WTC11 (cell line): ENCODE results near the gene KANSL3. TPM values are rescaled to one million over a fixed set of nuclear protein-coding genes. Genes with fewer than 3 reads are reported as not detected.

Experiments used
- ATAC-seq: fragments of 200-7000 bp; cut with Tn5 transposase; 2 replicates; pipeline ENCODE4 v1.10.0; 2021; ENCODE audit warnings: mild to moderate bottlenecking, moderate library complexity
- CTCF ChIA-PET: fragments of 300-600 bp; sonication (Branson Sonifier 250); formaldehyde crosslinking; loops from one replicate; lab custom pipeline; 2021; ENCODE audit warnings: antibody characterized with exemption; lab: Charles Lee
- POLR2A ChIA-PET: fragments of 350-600 bp; sonication (Branson Sonifier 250); formaldehyde crosslinking; loops from one replicate; lab custom pipeline; 2021; ENCODE audit warnings: antibody characterized with exemption; lab: Charles Lee
- DNase-seq: peaks from one replicate; pipeline ENCODE4 v3.0.0; 2021; ENCODE audit warnings: low spot score
- H3K27ac Mint-ChIP-seq: 2 replicates; pipeline ENCODE4 v1.8.0; 2021; ENCODE audit warnings: mixed read lengths
- H3K27me3 Mint-ChIP-seq: 2 replicates; pipeline ENCODE4 v1.8.0; 2021; ENCODE audit warnings: low read depth, mild to moderate bottlenecking, moderate library complexity, mixed read lengths
- H3K36me3 Mint-ChIP-seq: 2 replicates; pipeline ENCODE4 v1.8.0; 2021; ENCODE audit warnings: mixed read lengths
- H3K4me1 Mint-ChIP-seq: 2 replicates; pipeline ENCODE4 v1.8.0; 2022; ENCODE audit warnings: mixed read lengths
- H3K4me3 Mint-ChIP-seq: 2 replicates; pipeline ENCODE4 v1.8.0; 2021; ENCODE audit warnings: mild to moderate bottlenecking, moderate library complexity, mixed read lengths
- H3K9me3 Mint-ChIP-seq: 2 replicates; pipeline ENCODE4 v1.8.0; 2021; ENCODE audit warnings: mixed read lengths
- EMX1 ChIP-seq: fragments of 250-450 bp; sonication (Bioruptor Pico); IDR thresholded peaks from 2 replicates; pipeline ENCODE4 v1.8.0; 2021; ENCODE audit warnings: mild to moderate bottlenecking
- ERG ChIP-seq: fragments of 250-450 bp; sonication (Bioruptor Pico); IDR thresholded peaks from 2 replicates; pipeline ENCODE4 v1.8.0; 2021; ENCODE audit warnings: mild to moderate bottlenecking
- FOXJ3 ChIP-seq: sonication (generic); formaldehyde crosslinking; IDR thresholded peaks from 2 replicates; pipeline ENCODE4 v1.9.0; 2021; ENCODE audit warnings: missing genetic modification reagents, mild to moderate bottlenecking, borderline replicate concordance
- FOXK1 ChIP-seq: sonication (generic); formaldehyde crosslinking; IDR thresholded peaks from 2 replicates; pipeline ENCODE4 v1.8.0; 2022; ENCODE audit warnings: mild to moderate bottlenecking, moderate library complexity, missing genetic modification reagents
- GRHL2 ChIP-seq: fragments of 250-450 bp; sonication (Bioruptor Pico); IDR thresholded peaks from 2 replicates; pipeline ENCODE4 v1.8.0; 2022; ENCODE audit warnings: mild to moderate bottlenecking, moderate library complexity; ENCODE audit not compliant: insufficient replicate concordance, severe bottlenecking
- IRF1 ChIP-seq: sonication (generic); formaldehyde crosslinking; IDR thresholded peaks from 2 replicates; pipeline ENCODE4 v1.8.0; 2023; ENCODE audit warnings: missing genetic modification reagents
- IRF2 ChIP-seq: sonication (generic); formaldehyde crosslinking; IDR thresholded peaks from 2 replicates; pipeline ENCODE4 v1.8.0; 2022; ENCODE audit warnings: low read depth, missing genetic modification reagents, borderline replicate concordance
- MXD4 ChIP-seq: fragments of 250-450 bp; sonication (Bioruptor Pico); IDR thresholded peaks from 2 replicates; pipeline ENCODE4 v1.8.0; 2021; ENCODE audit warnings: mild to moderate bottlenecking, moderate library complexity, borderline replicate concordance
- NR1H2 ChIP-seq: sonication (generic); formaldehyde crosslinking; IDR thresholded peaks from 2 replicates; pipeline ENCODE4 v1.9.0; 2021; ENCODE audit warnings: mild to moderate bottlenecking, moderate library complexity, missing genetic modification reagents
- NR2C2 ChIP-seq: sonication (generic); formaldehyde crosslinking; IDR thresholded peaks from 2 replicates; pipeline ENCODE4 v1.8.0; 2022; ENCODE audit warnings: mild to moderate bottlenecking, missing genetic modification reagents
- OVOL2 ChIP-seq: fragments of 250-450 bp; sonication (Bioruptor Pico); IDR thresholded peaks from 2 replicates; pipeline ENCODE4 v1.9.0; 2021; ENCODE audit warnings: mild to moderate bottlenecking, borderline replicate concordance
- SMAD4 ChIP-seq: sonication (generic); formaldehyde crosslinking; IDR thresholded peaks from 2 replicates; pipeline ENCODE4 v1.8.0; 2022; ENCODE audit warnings: mild to moderate bottlenecking, missing genetic modification reagents
- TEAD1 ChIP-seq: sonication (generic); formaldehyde crosslinking; IDR thresholded peaks from 2 replicates; pipeline ENCODE4 v1.8.0; 2022; ENCODE audit warnings: mild to moderate bottlenecking, missing genetic modification reagents
- ZNF138 ChIP-seq: sonication (generic); formaldehyde crosslinking; conservative IDR thresholded peaks from 2 replicates; pipeline ENCODE4 v1.8.1; 2022; ENCODE audit warnings: mild to moderate bottlenecking, moderate library complexity, missing genetic modification reagents
- ZNF232 ChIP-seq: sonication (generic); formaldehyde crosslinking; IDR thresholded peaks from 2 replicates; pipeline ENCODE4 v1.8.0; 2022; ENCODE audit warnings: mild to moderate bottlenecking, missing genetic modification reagents
- ZNF396 ChIP-seq: fragments of 250-450 bp; sonication (Bioruptor Pico); IDR thresholded peaks from 2 replicates; pipeline ENCODE4 v1.8.0; 2021; ENCODE audit warnings: mild to moderate bottlenecking, moderate library complexity, borderline replicate concordance
- ZNF423 ChIP-seq: fragments of 250-450 bp; sonication (Bioruptor Pico); IDR thresholded peaks from 2 replicates; pipeline ENCODE4 v2.1.2; 2022; ENCODE audit warnings: mild to moderate bottlenecking, moderate library complexity
- total RNA-seq: library from RNA; stranded (reverse); gene quantifications from 3 replicates; pipeline ENCODE4 v1.2.3, GENCODE V29; 2021
- TF ChIP-seq, protein P1 (sequence below): sonication (generic); formaldehyde crosslinking; conservative IDR thresholded peaks from 2 replicates; pipeline ENCODE4 v1.8.1; 2022; ENCODE audit warnings: mild to moderate bottlenecking, missing genetic modification reagents
- TF ChIP-seq, protein P2 (sequence below): fragments of 250-450 bp; sonication (Bioruptor Pico); IDR thresholded peaks from 2 replicates; pipeline ENCODE4 v1.9.0; 2021; ENCODE audit warnings: mild to moderate bottlenecking
- TF ChIP-seq, protein P3 (sequence below): fragments of 250-450 bp; sonication (Bioruptor Pico); IDR thresholded peaks from 2 replicates; pipeline ENCODE4 v1.9.0; 2021; ENCODE audit warnings: mild to moderate bottlenecking
- TF ChIP-seq, protein P4 (sequence below): sonication (generic); formaldehyde crosslinking; IDR thresholded peaks from 2 replicates; pipeline ENCODE4 v1.8.1; 2022; ENCODE audit warnings: missing genetic modification reagents, borderline replicate concordance
- TF ChIP-seq, protein P5 (sequence below): sonication (generic); formaldehyde crosslinking; IDR thresholded peaks from 2 replicates; pipeline ENCODE4 v1.8.1; 2023; ENCODE audit warnings: mild to moderate bottlenecking, missing genetic modification reagents

The KANSL3 gene
- total RNA-seq, 1 experiment from 2014 or later = 32.5 TPM

GRCh38 chr2:96626553-96626942, 11.6 kb downstream of the KANSL3 start:
- POLR2A ChIA-PET = no interaction called here
- no peaks in the 10 kb centered on the region for H3K27me3 Mint-ChIP-seq
- H3K4me3 Mint-ChIP-seq = no peak overlapping the region
- CTCF ChIA-PET = no interaction called here
- H3K4me1 Mint-ChIP-seq = no peaks in the 10 kb centered on the region
- H3K36me3 Mint-ChIP-seq = peaks cover 37% of the 10 kb centered on the region
- DNase-seq (no peak), ATAC-seq (no peak)
- H3K27ac Mint-ChIP-seq = no peak overlapping the region
- TF ChIP-seq FOXJ3 (CRISPR knock-in tag) = no peak
- TF ChIP-seq FOXK1 (CRISPR knock-in tag) = no peak
- no peak for TF ChIP-seq IRF2 (CRISPR knock-in tag)
- TF ChIP-seq MXD4 (CRISPR knock-in tag) = no peak
- no peak for TF ChIP-seq IRF1
- no peak for TF ChIP-seq ZNF232 (CRISPR knock-in tag)
- TF ChIP-seq OVOL2 (CRISPR knock-in tag) = no peak
- no peak for TF ChIP-seq ZNF423 (CRISPR knock-in tag)
- no peak for TF ChIP-seq TEAD1 (CRISPR knock-in tag)
- TF ChIP-seq, protein P1, sequence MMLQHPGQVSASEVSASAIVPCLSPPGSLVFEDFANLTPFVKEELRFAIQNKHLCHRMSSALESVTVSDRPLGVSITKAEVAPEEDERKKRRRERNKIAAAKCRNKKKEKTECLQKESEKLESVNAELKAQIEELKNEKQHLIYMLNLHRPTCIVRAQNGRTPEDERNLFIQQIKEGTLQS (CRISPR knock-in tag) = no peak
- no peak for TF ChIP-seq ZNF138 (CRISPR knock-in tag)
- no peak for TF ChIP-seq ZNF396 (CRISPR knock-in tag)
- no peak for TF ChIP-seq GRHL2
- TF ChIP-seq, protein P2, sequence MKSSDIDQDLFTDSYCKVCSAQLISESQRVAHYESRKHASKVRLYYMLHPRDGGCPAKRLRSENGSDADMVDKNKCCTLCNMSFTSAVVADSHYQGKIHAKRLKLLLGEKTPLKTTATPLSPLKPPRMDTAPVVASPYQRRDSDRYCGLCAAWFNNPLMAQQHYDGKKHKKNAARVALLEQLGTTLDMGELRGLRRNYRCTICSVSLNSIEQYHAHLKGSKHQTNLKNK (CRISPR knock-in tag) = no peak
- TF ChIP-seq NR2C2 = no peak
- no peaks in the 10 kb centered on the region for H3K9me3 Mint-ChIP-seq

DNA sequence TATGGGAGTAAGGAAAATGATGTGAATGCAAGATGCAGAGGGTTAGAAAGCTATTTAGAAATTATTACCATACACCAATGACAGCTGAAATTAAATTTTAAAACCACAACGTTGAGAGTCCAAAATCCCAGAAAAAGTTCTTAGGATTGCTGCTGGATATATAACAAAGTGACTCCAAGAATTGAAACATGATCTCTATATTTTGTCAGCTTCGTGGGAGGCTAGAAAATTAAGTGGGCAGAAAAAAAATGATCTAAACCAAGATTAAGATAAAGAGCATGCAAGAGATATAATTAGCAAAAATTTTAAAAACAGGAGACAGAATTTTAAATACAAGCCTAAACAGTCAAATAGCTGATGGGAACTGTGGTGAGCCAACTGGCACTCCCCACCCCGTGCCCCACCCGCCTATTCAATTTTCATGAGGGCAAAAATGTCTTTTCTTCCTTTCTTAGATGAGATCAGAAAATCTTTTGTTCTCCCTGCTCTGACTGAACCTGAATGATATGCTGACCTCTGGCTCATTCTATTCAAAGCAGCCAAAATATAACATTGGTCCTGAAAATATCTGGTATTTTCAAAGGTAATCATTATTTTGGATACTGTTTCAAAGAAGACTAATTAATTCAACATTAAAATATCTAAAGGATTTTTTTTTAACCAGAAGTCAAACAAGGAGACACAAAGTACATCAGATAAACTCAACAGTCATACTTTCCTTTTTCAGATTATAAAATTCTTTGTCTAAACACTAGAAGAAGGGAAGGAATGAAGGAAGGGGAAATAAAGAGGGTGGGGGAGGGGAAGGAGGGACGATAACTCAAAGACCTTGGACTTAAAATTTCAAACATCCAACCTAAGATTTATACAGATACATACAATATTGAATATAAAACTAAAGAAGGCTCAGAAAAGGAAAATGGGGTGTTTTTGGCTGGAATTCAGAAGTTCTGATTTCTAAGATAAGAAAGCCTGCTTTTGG, 12.2 kb downstream of the KANSL3 start:
- Mint-ChIP-seq H3K4me3 (no peak overlapping the region), H3K27me3 (no peaks in the 10 kb centered on the region), H3K36me3 (peaks cover 31% of the 10 kb centered on the region), H3K4me1 (no peaks in the 10 kb centered on the region), H3K27ac (no peak overlapping the region), H3K9me3 (no peaks in the 10 kb centered on the region)
- TF ChIP-seq EMX1 (no peak), NR1H2 (no peak), ERG (CRISPR knock-in tag) (no peak), SMAD4 (CRISPR knock-in tag) (no peak), IRF2 (CRISPR knock-in tag) (no peak)
- TF ChIP-seq, protein P3, sequence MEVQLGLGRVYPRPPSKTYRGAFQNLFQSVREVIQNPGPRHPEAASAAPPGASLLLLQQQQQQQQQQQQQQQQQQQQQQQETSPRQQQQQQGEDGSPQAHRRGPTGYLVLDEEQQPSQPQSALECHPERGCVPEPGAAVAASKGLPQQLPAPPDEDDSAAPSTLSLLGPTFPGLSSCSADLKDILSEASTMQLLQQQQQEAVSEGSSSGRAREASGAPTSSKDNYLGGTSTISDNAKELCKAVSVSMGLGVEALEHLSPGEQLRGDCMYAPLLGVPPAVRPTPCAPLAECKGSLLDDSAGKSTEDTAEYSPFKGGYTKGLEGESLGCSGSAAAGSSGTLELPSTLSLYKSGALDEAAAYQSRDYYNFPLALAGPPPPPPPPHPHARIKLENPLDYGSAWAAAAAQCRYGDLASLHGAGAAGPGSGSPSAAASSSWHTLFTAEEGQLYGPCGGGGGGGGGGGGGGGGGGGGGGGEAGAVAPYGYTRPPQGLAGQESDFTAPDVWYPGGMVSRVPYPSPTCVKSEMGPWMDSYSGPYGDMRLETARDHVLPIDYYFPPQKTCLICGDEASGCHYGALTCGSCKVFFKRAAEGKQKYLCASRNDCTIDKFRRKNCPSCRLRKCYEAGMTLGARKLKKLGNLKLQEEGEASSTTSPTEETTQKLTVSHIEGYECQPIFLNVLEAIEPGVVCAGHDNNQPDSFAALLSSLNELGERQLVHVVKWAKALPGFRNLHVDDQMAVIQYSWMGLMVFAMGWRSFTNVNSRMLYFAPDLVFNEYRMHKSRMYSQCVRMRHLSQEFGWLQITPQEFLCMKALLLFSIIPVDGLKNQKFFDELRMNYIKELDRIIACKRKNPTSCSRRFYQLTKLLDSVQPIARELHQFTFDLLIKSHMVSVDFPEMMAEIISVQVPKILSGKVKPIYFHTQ (CRISPR knock-in tag) = no peak
- TF ChIP-seq, protein P4, sequence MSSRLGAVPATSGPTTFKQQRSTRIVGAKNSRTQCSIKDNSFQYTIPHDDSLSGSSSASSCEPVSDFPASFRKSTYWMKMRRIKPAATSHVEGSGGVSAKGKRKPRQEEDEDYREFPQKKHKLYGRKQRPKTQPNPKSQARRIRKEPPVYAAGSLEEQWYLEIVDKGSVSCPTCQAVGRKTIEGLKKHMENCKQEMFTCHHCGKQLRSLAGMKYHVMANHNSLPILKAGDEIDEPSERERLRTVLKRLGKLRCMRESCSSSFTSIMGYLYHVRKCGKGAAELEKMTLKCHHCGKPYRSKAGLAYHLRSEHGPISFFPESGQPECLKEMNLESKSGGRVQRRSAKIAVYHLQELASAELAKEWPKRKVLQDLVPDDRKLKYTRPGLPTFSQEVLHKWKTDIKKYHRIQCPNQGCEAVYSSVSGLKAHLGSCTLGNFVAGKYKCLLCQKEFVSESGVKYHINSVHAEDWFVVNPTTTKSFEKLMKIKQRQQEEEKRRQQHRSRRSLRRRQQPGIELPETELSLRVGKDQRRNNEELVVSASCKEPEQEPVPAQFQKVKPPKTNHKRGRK (CRISPR knock-in tag) = no peak
- TF ChIP-seq, protein P5, sequence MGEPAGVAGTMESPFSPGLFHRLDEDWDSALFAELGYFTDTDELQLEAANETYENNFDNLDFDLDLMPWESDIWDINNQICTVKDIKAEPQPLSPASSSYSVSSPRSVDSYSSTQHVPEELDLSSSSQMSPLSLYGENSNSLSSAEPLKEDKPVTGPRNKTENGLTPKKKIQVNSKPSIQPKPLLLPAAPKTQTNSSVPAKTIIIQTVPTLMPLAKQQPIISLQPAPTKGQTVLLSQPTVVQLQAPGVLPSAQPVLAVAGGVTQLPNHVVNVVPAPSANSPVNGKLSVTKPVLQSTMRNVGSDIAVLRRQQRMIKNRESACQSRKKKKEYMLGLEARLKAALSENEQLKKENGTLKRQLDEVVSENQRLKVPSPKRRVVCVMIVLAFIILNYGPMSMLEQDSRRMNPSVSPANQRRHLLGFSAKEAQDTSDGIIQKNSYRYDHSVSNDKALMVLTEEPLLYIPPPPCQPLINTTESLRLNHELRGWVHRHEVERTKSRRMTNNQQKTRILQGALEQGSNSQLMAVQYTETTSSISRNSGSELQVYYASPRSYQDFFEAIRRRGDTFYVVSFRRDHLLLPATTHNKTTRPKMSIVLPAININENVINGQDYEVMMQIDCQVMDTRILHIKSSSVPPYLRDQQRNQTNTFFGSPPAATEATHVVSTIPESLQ (CRISPR knock-in tag) = no peak
- DNase-seq (no peak), ATAC-seq (no peak)
- CTCF ChIA-PET = no interaction called here
- POLR2A ChIA-PET = interaction anchor here (0.6 kb wide), 1 partner anchor 363 kb away, joined by 7 read pairs; no protein-coding TSS in a partner anchor
